BLaER1 treated with 17β-estradiol and CSF1 and Interleukin-3, amounts not matched to agents 10 nM and 100 nM (cell line): ENCODE measurements around the gene GALNT9.

Experiments
- H3K27ac ChIP-seq, 11 experiments: shearing (Covaris generic); formaldehyde crosslinking; 2 replicates each; pipeline ENCODE4 v1.8.1; 2022
- H3K27me3 ChIP-seq, 11 experiments: shearing (Covaris generic); formaldehyde crosslinking; 2 replicates each; pipeline ENCODE4 v1.8.1; 2022
- H3K36me3 ChIP-seq, 11 experiments: shearing (Covaris generic); formaldehyde crosslinking; 2 replicates each; pipeline ENCODE4 v1.8.1; 2022
- H3K4me1 ChIP-seq, 10 experiments: shearing (Covaris generic); formaldehyde crosslinking; 2 replicates each; pipeline ENCODE4 v1.8.1; 2022
- H3K4me2 ChIP-seq, 11 experiments: shearing (Covaris generic); formaldehyde crosslinking; 2 replicates each; pipeline ENCODE4 v1.8.1; 2022
- H3K4me3 ChIP-seq, 10 experiments: shearing (Covaris generic); formaldehyde crosslinking; 2 replicates each; pipeline ENCODE4 v1.8.1; 2022
- H3K9ac ChIP-seq, 11 experiments: shearing (Covaris generic); formaldehyde crosslinking; 2 replicates each; pipeline ENCODE4 v1.8.1; 2022
- H3K9me3 ChIP-seq, 11 experiments: shearing (Covaris generic); formaldehyde crosslinking; replicated peaks in 1 of 11; 2 replicates each; pipeline ENCODE4 v1.8.1; 2022
- H4K20me1 ChIP-seq, 11 experiments: shearing (Covaris generic); formaldehyde crosslinking; 2 replicates each; pipeline ENCODE4 v1.8.1; 2022
- Cebpa-rat ChIP-seq, 11 experiments: shearing (Covaris generic); IDR thresholded peaks; 2 replicates each; pipeline ENCODE4 v1.8.1; 2022

The GALNT9 gene

DNA sequence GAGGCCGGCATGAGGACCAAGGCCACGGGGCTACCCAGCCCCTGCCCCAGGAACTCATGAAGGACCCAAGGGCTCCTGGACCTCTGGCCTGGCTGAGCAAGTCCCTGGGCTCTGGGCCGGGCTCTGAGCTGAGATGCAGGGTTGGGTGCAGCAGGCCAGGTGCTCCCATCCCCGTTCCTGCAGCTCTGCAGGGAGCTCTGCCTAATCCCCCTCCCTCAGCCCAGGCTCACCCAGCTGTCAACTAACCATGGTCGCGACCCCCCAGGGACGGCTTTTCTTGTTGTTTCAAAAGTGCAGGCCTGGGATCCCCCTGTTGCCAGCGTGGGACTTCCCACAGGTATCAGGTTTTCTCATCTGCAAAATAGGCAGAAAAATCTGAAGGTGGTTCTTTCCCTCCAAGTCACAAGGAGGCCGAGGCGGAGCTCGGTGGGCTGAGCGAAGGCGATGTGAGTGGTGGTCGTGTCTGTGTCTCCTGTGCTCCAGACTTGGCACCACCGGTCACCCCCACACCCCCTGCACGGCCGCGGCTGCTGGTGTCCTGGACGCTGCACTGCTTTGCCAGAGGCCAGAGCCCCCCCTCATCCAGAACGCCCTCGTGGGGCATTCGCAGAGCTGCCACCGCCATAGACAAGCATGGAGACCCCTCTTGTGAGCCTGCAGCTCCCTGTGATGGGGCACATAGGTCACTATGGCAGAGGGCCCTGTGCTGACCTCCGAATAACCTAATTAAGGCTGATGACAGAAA lies 22.5 kb upstream of the GALNT9 start:
- peaks cover 34 to 62% (median 54%) of the 10 kb centered on the region in 10 experiments for H3K4me1 ChIP-seq
- peak overlapping the region in 8 of 11 experiments; percentile 27 to 94 (median 86); a peak in 13 of 22 replicates for H3K4me2 ChIP-seq
- H3K9me3 ChIP-seq: no peaks in the 10 kb centered on the region
- H3K36me3 ChIP-seq: no peaks in the 10 kb centered on the region
- no peak overlapping the region for H3K27ac ChIP-seq
- no peak for TF ChIP-seq Cebpa-rat (IDR thresholded peaks at IDR 0.05)
- peak overlapping the region in 1 of 11 experiments; percentile 10; a peak in 1 of 22 replicates for H3K9ac ChIP-seq
- H3K27me3 ChIP-seq: peaks cover 5 to 53% (median 32%) of the 10 kb centered on the region in 11 experiments; a peak in 20 of 22 replicates
- peaks cover 0 to 24% (median 0%) of the 10 kb centered on the region in 11 experiments; a peak in 5 of 22 replicates for H4K20me1 ChIP-seq
- H3K4me3 ChIP-seq: no peak overlapping the region

GRCh38 chr12:132349501-132350131 lies 20.2 kb upstream of the GALNT9 start:
- Histone ChIP-seq H3K36me3 (no peaks in the 10 kb centered on the region), H3K4me3 (no peak overlapping the region), H3K9ac (no peak overlapping the region), H3K27ac (no peak overlapping the region), H3K4me2 (no peak overlapping the region), H3K27me3 (peaks cover 5 to 33% (median 19%) of the 10 kb centered on the region in 11 experiments; a peak in 19 of 22 replicates), H3K9me3 (no peaks in the 10 kb centered on the region), H4K20me1 (peaks cover 0 to 20% (median 0%) of the 10 kb centered on the region in 11 experiments; a peak in 2 of 22 replicates), H3K4me1 (peaks cover 11 to 51% (median 33%) of the 10 kb centered on the region in 10 experiments)
- no peak for TF ChIP-seq Cebpa-rat (IDR thresholded peaks at IDR 0.05)

DNA sequence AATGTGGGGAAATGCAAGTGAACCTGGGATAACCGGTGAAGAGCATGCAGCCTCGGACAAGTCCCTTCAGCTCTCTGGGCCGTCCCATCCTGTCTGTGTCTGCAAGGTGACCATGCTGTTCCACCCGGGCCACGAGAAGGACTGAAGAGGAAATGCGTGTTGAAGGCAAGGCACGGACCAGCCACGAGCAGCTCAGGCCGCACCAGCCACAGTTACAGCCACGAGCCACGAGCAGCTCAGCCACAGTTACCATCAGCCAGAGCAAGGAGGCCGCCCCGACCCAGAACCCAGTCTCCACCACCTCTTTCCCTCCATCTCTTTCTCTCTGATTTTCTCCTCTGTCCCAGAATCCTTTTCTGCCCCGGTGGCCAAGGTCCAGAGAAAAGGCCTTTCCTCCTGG lies 18.8 kb upstream of the GALNT9 start:
- H3K4me1 ChIP-seq: peaks cover 12 to 51% (median 33%) of the 10 kb centered on the region in 10 experiments
- peaks cover 0 to 31% (median 17%) of the 10 kb centered on the region in 11 experiments; a peak in 17 of 22 replicates for H3K27me3 ChIP-seq

GRCh38 chr12:132347176-132347855 lies 17.9 kb upstream of the GALNT9 start:
- no peaks in the 10 kb centered on the region for H3K9me3 ChIP-seq
- TF ChIP-seq Cebpa-rat (IDR thresholded peaks at IDR 0.05): no peak
- no peak overlapping the region for H3K9ac ChIP-seq
- no peaks in the 10 kb centered on the region for H3K36me3 ChIP-seq
- H3K27me3 ChIP-seq: peaks cover 0 to 22% (median 12%) of the 10 kb centered on the region in 11 experiments; a peak in 15 of 22 replicates
- H3K4me1 ChIP-seq: peaks cover 20 to 51% (median 37%) of the 10 kb centered on the region in 10 experiments
- no peak overlapping the region for H3K4me2 ChIP-seq
- peaks cover 0 to 9% (median 0%) of the 10 kb centered on the region in 11 experiments; a peak in 1 of 22 replicates for H4K20me1 ChIP-seq
- H3K4me3 ChIP-seq: no peak overlapping the region
- no peak overlapping the region for H3K27ac ChIP-seq

More for the DNA sequence above, 18.8 kb upstream of the GALNT9 start:
- Histone ChIP-seq H3K9me3 (no peaks in the 10 kb centered on the region), H3K4me3 (no peak overlapping the region), H3K27ac (no peak overlapping the region), H4K20me1 (peaks cover 0 to 15% (median 0%) of the 10 kb centered on the region in 11 experiments; a peak in 1 of 22 replicates), H3K4me2 (no peak overlapping the region), H3K36me3 (no peaks in the 10 kb centered on the region), H3K9ac (no peak overlapping the region)
- no peak for TF ChIP-seq Cebpa-rat (IDR thresholded peaks at IDR 0.05)

DNA sequence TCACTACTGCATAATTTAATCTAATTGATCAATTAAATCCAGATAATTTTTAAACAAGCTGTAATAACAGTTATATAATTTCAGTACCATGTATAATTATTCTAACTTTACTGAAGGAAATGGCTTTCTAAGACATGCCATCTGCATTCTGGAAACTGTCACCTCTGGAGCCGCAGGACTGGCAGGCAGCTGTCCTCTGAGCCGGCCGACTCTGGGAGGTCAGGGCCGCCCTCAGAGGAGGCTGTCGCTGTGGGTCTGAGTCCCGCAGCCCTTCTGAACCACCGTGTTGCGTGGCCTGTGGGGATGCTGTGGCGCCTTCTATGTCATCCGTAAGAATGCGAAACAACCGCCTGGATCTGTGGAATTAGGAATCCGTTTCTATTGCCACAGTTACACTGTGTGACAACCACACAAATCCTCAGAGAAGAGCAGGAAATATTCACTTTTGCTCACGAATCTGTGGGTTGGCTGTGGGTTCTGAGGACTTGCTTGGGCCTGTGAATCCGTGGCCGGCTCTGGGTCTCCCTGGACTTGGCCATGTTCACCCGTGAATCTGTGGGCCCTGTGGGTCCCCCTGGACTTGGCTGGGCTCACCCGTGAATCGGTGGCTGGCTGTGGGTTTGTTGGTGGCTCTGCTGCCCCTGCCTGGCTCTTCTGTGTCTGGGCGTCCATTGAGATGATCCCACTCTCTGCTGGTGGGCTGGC lies 17.2 kb upstream of the GALNT9 start:
- Histone ChIP-seq H3K9me3 (peaks cover 0 to 1% (median 0%) of the 10 kb centered on the region in 11 experiments; a peak in 1 of 22 replicates), H4K20me1 (0 out of 22 replicates have a peak, but pooled peaks cover 0 to 8% (median 0%) of the 10 kb centered on the region in 11 experiments), H3K36me3 (no peaks in the 10 kb centered on the region), H3K27ac (no peak overlapping the region), H3K4me3 (no peak overlapping the region), H3K27me3 (peaks cover 0 to 19% (median 12%) of the 10 kb centered on the region in 11 experiments; a peak in 15 of 22 replicates), H3K9ac (no peak overlapping the region), H3K4me2 (no peak overlapping the region), H3K4me1 (peaks cover 27 to 51% (median 38%) of the 10 kb centered on the region in 10 experiments)
- TF ChIP-seq Cebpa-rat (IDR thresholded peaks at IDR 0.05): no peak

GRCh38 chr12:132345561-132346200 lies 16.3 kb upstream of the GALNT9 start:
- Histone ChIP-seq H3K9ac (no peak overlapping the region), H3K4me3 (no peak overlapping the region), H3K9me3 (peaks cover 0 to 9% (median under 1%) of the 10 kb centered on the region in 11 experiments; a peak in 8 of 22 replicates), H4K20me1 (0 out of 22 replicates have a peak, but pooled peaks cover 0 to 8% (median 0%) of the 10 kb centered on the region in 11 experiments), H3K27ac (no peak overlapping the region), H3K4me2 (peak overlapping the region in 2 of 11 experiments; percentile 4 to 69; a peak in 3 of 22 replicates), H3K36me3 (no peaks in the 10 kb centered on the region), H3K4me1 (peaks cover 31 to 47% (median 37%) of the 10 kb centered on the region in 10 experiments), H3K27me3 (peaks cover 0 to 22% (median 12%) of the 10 kb centered on the region in 11 experiments; a peak in 15 of 22 replicates)
- TF ChIP-seq Cebpa-rat (IDR thresholded peaks at IDR 0.05): no peak

DNA sequence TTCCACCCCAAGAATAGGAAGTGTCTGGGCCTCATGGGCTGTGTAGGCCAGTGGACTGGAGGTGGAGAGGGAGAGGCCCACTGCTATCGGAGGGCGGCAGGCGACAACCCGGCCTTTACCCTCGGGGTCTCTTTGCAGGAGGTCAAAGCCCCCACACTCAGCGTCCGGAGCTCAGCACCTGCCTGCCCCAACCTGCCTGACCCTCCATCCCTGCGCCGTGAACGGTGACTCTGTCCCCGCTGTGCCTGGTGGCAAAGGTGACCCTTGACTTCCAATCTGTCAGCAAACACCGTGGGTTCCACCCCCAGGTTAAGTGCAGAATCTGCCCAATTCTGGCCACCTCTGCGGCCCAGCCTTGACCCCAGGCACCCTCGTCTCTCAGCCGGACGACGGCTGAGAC lies 15.7 kb upstream of the GALNT9 start:
- no peak overlapping the region for H3K9ac ChIP-seq
- peaks cover 0 to 14% (median 6%) of the 10 kb centered on the region in 11 experiments; a peak in 11 of 22 replicates for H3K9me3 ChIP-seq
- H3K4me3 ChIP-seq: no peak overlapping the region
- H3K27ac ChIP-seq: no peak overlapping the region
- H4K20me1 ChIP-seq: 0 out of 22 replicates have a peak, but pooled peaks cover 0 to 8% (median 0%) of the 10 kb centered on the region in 11 experiments
- TF ChIP-seq Cebpa-rat (IDR thresholded peaks at IDR 0.05): no peak
- H3K27me3 ChIP-seq: peaks cover 0 to 22% (median 12%) of the 10 kb centered on the region in 11 experiments; a peak in 15 of 22 replicates
- H3K4me2 ChIP-seq: peak overlapping the region in 5 of 11 experiments; percentile 4 to 70 (median 65); a peak in 6 of 22 replicates
- peaks cover 31 to 47% (median 37%) of the 10 kb centered on the region in 10 experiments for H3K4me1 ChIP-seq
- H3K36me3 ChIP-seq: no peaks in the 10 kb centered on the region
